A549 (cell line): ENCODE results near the gene TCEAL9. TPM values are rescaled to one million over a fixed set of nuclear protein-coding genes. Genes with fewer than 3 reads are reported as not detected.
"Not testable (repeated sequence)": the region's sequence is repeated elsewhere in the genome, so short reads cannot be mapped to it uniquely, and the experiment has no call there.

ENCODE experiments used
- ATAC-seq, 2 experiments: fragments of 200-7000 bp in 1 of 2; fragments of >200 bp in 1 of 2; cut with Nextera tagmentation in 1 of 2; cut with Tn5 transposase in 1 of 2; 3 replicates each; pipeline versions ENCODE4 v1.8.0 to v1.9.1; 2018 to 2020; ENCODE audit warnings: mild to moderate bottlenecking in 1 of 2, moderate library complexity in 1 of 2
- CTCF ChIA-PET: fragments of 300-600 bp; sonication (Branson Sonifier 250); formaldehyde crosslinking; extraction: SDS; loops from one replicate; lab custom pipeline; 2021; ENCODE audit warnings: antibody characterized with exemption, inconsistent platforms; lab: Yijun Ruan, JAX
- POLR2A ChIA-PET: fragments of 350-600 bp; formaldehyde crosslinking; extraction: SDS; loops from one replicate; lab custom pipeline; 2021; ENCODE audit warnings: antibody characterized with exemption, inconsistent platforms; lab: Yijun Ruan, JAX
- DNase-seq, 2 experiments: peaks; one replicate each; pipeline versions ENCODE4 v3.0.0 to v3.0.0-alpha.2; 2011 to 2016; ENCODE audit warnings: low read depth in 1 of 2, low spot score in 1 of 2
- FAIRE-seq: peaks from 2 replicates; lab custom pipeline; 2011; peaks lifted over from hg19 to GRCh38; lab: Jason Lieb, UNC
- H3K27ac ChIP-seq, 2 experiments: fragments of >200 bp; sonication (Bioruptor Twin); formaldehyde crosslinking; 3 replicates each; pipeline ENCODE4 v1.5.1; 2016 to 2017
- H3K4me1 ChIP-seq: fragments of >200 bp; sonication (Bioruptor Twin); formaldehyde crosslinking; 3 replicates; pipeline ENCODE4 v1.6.1; 2016
- H3K4me2 ChIP-seq: fragments of >200 bp; sonication (Bioruptor Twin); formaldehyde crosslinking; 3 replicates; pipeline ENCODE4 v1.6.1; 2016
- H3K4me3 ChIP-seq: fragments of >200 bp; sonication (Bioruptor Twin); formaldehyde crosslinking; 3 replicates; pipeline ENCODE4 v1.5.1; 2016
- H3K9me3 ChIP-seq: fragments of >200 bp; sonication (Bioruptor Twin); formaldehyde crosslinking; 3 replicates; pipeline ENCODE4 v1.6.1; 2016
- EP300 ChIP-seq, 2 experiments: fragments of >200 bp; sonication (Bioruptor Twin); formaldehyde crosslinking; IDR thresholded peaks; 2 replicates in 1 of 2; 3 replicates in 1 of 2; pipeline ENCODE4 v1.6.1; 2016 to 2017
- GATA3 ChIP-seq: IDR thresholded peaks from 2 replicates; pipeline ENCODE4 v1.6.1; 2012; ENCODE audit warnings: borderline replicate concordance
- HDAC2 ChIP-seq: fragments of 200-600 bp; sonication (generic); IDR thresholded peaks from 2 replicates; pipeline ENCODE4 v1.6.1; 2016
- HEYL ChIP-seq: fragments of 250-450 bp; sonication (Bioruptor Pico); IDR thresholded peaks from 2 replicates; pipeline ENCODE4 v1.8.0; 2021; ENCODE audit warnings: mild to moderate bottlenecking, moderate library complexity
- HOXB13 ChIP-seq: fragments of 250-450 bp; sonication (Bioruptor Pico); IDR thresholded peaks from 2 replicates; pipeline ENCODE4 v1.5.0; 2020; ENCODE audit warnings: low read depth, mild to moderate bottlenecking, moderate library complexity
- JUNB ChIP-seq: fragments of >200 bp; sonication (Bioruptor Twin); formaldehyde crosslinking; IDR thresholded peaks from 2 replicates; pipeline ENCODE4 v1.6.1; 2016
- KDM1A ChIP-seq: fragments of 200-600 bp; sonication (generic); IDR thresholded peaks from 2 replicates; pipeline ENCODE4 v1.6.1; 2016; ENCODE audit warnings: low read depth, mild to moderate bottlenecking
- MAFK ChIP-seq: fragments of 450-650 bp; IDR thresholded peaks from 2 replicates; pipeline ENCODE4 v1.6.1; 2014; ENCODE audit not compliant: partially characterized antibody
- NFE2L2 ChIP-seq: fragments of 150-350 bp; conservative IDR thresholded peaks from 2 replicates; pipeline ENCODE4 v1.6.1; 2014; ENCODE audit warnings: low read length
- RFX5 ChIP-seq: fragments of 450-650 bp; IDR thresholded peaks from 2 replicates; pipeline ENCODE4 v1.7.1; 2014; ENCODE audit warnings: antibody characterized with exemption, mild to moderate bottlenecking, moderate library complexity
- RNF2 ChIP-seq: fragments of 200-600 bp; sonication (generic); IDR thresholded peaks from 2 replicates; pipeline ENCODE4 v1.6.1; 2016; ENCODE audit warnings: low read depth, mild to moderate bottlenecking, antibody characterized with exemption, moderate library complexity, borderline replicate concordance
- TP53 ChIP-seq: fragments of 250-450 bp; sonication (Bioruptor Pico); IDR thresholded peaks from 2 replicates; pipeline ENCODE4 v1.5.0; 2021; ENCODE audit warnings: mild to moderate bottlenecking, moderate library complexity
- WGBS: methylation state at CpG from one replicate; pipeline ENCODE4 v1.1.6; 2017; ENCODE audit errors: missing lambda C conversion rate; 5-methylcytosine and 5-hydroxymethylcytosine counted together
- polyA plus RNA-seq, 4 experiments: library from polyadenylated mRNA; depleted of rRNA in 3 of 4; stranded (reverse); fragments of >200 nt; fragmentation: RNase III in 1 of 4; extraction: RNeasy Plus Mini Kit Qiagen cat#74134 plus additional on column Dnase treatment in 1 of 4; gene quantifications; 2 replicates in 3 of 4; 3 replicates in 1 of 4; pipeline ENCODE4 v1.2.3, GENCODE V29; 2011 to 2017
- TF ChIP-seq, protein P1 (sequence below): IDR thresholded peaks from 2 replicates; pipeline ENCODE4 v1.6.1; 2012
- TF ChIP-seq, protein P2 (sequence below): fragments of >200 bp; sonication (Bioruptor Twin); formaldehyde crosslinking; IDR thresholded peaks from 3 replicates; pipeline ENCODE4 v1.5.1; 2016
- TF ChIP-seq, protein P3 (sequence below): fragments of >200 bp; sonication (Bioruptor Twin); formaldehyde crosslinking; IDR thresholded peaks from 2 replicates; pipeline ENCODE4 v1.6.1; 2016
- TF ChIP-seq, protein P4 (sequence below): fragments of 450-650 bp; IDR thresholded peaks from 2 replicates; pipeline ENCODE4 v1.6.1; 2014; ENCODE audit warnings: antibody characterized with exemption

Gene TCEAL9
- polyA plus RNA-seq, 2 of the 4 experiments (the other 2 are of a cell fraction): 83.7 to 153 TPM

DNA sequence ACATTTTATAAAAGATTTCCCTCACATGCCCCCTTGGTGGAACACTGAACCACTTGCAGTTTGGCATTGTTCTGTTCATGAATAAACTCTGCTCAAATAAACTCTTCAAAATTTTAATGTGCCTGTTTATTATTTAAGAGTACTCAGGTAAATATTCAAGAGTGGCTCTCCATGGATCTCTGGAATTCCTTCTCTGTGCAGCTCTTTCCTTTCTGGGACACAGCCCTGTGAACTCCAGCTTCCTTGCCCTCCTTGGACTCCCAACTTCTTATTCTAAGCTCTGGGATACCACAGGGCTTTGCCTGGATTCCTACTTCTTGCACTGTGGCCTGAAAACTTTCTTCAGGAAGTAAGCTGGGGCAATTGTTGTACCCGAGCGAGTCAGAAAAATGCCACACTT is 28.4 kb downstream of the TCEAL9 start:
- ChIA-PET POLR2A (interaction anchor here (0.5 kb wide), 1 partner anchor 10 kb away, joined by 5 read pairs; no protein-coding TSS in a partner anchor), CTCF (interaction anchor here (0.6 kb wide), 1 partner anchor 41 kb away, joined by 3 read pairs; no protein-coding TSS in a partner anchor)
- TF ChIP-seq, protein P1, sequence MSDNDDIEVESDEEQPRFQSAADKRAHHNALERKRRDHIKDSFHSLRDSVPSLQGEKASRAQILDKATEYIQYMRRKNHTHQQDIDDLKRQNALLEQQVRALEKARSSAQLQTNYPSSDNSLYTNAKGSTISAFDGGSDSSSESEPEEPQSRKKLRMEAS: no peak
- TF ChIP-seq, protein P2, sequence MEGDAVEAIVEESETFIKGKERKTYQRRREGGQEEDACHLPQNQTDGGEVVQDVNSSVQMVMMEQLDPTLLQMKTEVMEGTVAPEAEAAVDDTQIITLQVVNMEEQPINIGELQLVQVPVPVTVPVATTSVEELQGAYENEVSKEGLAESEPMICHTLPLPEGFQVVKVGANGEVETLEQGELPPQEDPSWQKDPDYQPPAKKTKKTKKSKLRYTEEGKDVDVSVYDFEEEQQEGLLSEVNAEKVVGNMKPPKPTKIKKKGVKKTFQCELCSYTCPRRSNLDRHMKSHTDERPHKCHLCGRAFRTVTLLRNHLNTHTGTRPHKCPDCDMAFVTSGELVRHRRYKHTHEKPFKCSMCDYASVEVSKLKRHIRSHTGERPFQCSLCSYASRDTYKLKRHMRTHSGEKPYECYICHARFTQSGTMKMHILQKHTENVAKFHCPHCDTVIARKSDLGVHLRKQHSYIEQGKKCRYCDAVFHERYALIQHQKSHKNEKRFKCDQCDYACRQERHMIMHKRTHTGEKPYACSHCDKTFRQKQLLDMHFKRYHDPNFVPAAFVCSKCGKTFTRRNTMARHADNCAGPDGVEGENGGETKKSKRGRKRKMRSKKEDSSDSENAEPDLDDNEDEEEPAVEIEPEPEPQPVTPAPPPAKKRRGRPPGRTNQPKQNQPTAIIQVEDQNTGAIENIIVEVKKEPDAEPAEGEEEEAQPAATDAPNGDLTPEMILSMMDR: no peak
- TF ChIP-seq, protein P3, sequence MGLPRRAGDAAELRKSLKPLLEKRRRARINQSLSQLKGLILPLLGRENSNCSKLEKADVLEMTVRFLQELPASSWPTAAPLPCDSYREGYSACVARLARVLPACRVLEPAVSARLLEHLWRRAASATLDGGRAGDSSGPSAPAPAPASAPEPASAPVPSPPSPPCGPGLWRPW: no peak
- TF ChIP-seq TP53 (CRISPR knock-in tag): no peak
- TF ChIP-seq KDM1A: no peak
- TF ChIP-seq HOXB13 (CRISPR knock-in tag): no peak
- no peak for TF ChIP-seq GATA3
- no peak for TF ChIP-seq NFE2L2
- TF ChIP-seq RNF2: no peak
- TF ChIP-seq RFX5: no peak
- no peak for TF ChIP-seq HEYL
- TF ChIP-seq EP300 (IDR thresholded peaks at IDR 0.05): no peak
- ATAC-seq: no peak
- no peak overlapping the region for H3K27ac ChIP-seq
- DNase-seq: no peak
- H3K9me3 ChIP-seq: no peaks in the 10 kb centered on the region
- WGBS: 82% methylated on average over 2 of the region's 2 CpGs
- FAIRE-seq: no peak
- H3K4me1 ChIP-seq: no peaks in the 10 kb centered on the region
- H3K4me3 ChIP-seq: no peak overlapping the region
- H3K4me2 ChIP-seq: no peak overlapping the region

DNA sequence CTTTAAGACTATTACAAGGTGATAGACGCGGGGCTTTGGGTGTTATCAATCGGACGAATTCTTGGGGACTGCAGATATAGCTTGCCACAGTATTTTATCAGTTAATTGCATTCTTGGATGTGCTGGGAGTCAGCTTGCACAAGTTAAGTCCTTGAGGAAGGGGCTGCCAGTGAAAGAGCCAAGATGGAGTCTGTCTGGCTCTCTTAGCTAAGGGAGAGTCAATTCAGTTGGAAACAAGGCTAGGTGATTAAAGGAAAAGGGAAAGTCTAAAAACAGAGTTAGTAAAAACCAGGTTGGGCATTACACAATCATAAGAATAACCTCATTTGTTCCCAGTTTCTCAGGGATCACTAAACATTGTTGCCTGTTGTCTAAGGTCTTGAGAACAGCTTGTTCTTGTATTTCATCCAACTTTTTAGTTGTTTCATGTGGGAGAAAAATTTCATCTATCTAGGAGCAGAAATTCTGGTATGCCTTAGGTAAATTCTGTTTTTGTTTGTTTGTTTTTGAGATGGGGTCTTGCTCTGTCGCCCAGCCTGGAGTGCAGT is 29.1 kb downstream of the TCEAL9 start:
- H3K4me1 ChIP-seq, H3K4me2 ChIP-seq, CTCF ChIA-PET, ATAC-seq, H3K27ac ChIP-seq, POLR2A ChIA-PET, H3K9me3 ChIP-seq, DNase-seq, H3K4me3 ChIP-seq: not testable (repeated sequence)
- 58% methylated on average over 5 of the region's 5 CpGs for WGBS
- peak; percentile 59 for FAIRE-seq

DNA sequence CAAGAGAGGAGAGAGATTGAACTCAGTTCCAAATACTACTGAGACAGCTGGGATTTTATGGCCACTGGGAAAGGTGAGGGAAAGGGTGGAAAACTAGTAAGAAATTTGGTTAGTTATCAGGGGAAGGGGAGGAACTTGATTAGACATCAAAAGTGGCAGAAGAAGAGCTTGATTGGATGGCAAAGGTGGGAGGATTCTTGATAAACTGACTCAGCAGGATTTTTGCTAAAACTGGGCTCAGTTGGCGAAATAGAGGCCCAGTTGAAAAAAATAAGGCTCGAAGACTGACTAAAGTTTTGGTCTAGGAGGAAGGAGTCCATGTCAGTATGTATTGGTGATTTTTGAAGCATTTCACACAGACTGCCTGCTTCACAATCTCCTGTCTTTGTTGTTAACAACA is 30.0 kb downstream of the TCEAL9 start:
- Histone ChIP-seq H3K4me3 (no peak overlapping the region), H3K4me2 (no peak overlapping the region), H3K27ac (no peak overlapping the region), H3K4me1 (no peaks in the 10 kb centered on the region), H3K9me3 (no peaks in the 10 kb centered on the region)
- POLR2A ChIA-PET: no interaction called here
- ATAC-seq (no peak), FAIRE-seq (no peak), DNase-seq (no peak)
- 84% methylated on average over 2 of the region's 2 CpGs for WGBS
- CTCF ChIA-PET: no interaction called here
- no peak for TF ChIP-seq NFE2L2
- peak; percentile 23 for TF ChIP-seq MAFK

DNA sequence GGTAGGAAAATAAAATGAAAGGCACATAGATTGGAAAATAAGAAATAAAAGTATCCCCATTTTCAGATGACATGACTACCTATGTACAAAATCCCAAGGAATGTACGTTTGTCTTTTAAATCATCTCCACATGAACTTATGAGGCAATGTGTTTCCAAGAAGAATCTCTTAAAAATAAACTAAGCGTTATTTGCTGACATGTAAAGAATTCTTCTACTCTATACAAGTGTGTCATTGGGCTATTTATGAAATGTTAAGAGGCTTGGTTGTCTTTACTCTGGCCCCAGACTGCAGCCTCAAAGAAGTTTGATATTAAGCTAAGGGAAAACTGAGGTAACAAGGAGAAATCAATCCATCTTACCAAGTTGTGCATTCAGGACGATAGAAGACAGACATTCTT is 37.2 kb downstream of the TCEAL9 start:
- peaks cover 6% of the 10 kb centered on the region; the same call in 2 of the 3 replicates for H3K4me1 ChIP-seq
- FAIRE-seq (no peak), ATAC-seq (no peak), DNase-seq (no peak)
- H3K9me3 ChIP-seq: no peaks in the 10 kb centered on the region
- no peak overlapping the region for H3K27ac ChIP-seq
- no peak for TF ChIP-seq JUNB
- peak; percentile 62 for TF ChIP-seq MAFK
- WGBS: 53% methylated on average over 3 of the region's 3 CpGs
- CTCF ChIA-PET: no interaction called here
- H3K4me3 ChIP-seq: no peak overlapping the region
- POLR2A ChIA-PET: no interaction called here
- no peak overlapping the region for H3K4me2 ChIP-seq

DNA sequence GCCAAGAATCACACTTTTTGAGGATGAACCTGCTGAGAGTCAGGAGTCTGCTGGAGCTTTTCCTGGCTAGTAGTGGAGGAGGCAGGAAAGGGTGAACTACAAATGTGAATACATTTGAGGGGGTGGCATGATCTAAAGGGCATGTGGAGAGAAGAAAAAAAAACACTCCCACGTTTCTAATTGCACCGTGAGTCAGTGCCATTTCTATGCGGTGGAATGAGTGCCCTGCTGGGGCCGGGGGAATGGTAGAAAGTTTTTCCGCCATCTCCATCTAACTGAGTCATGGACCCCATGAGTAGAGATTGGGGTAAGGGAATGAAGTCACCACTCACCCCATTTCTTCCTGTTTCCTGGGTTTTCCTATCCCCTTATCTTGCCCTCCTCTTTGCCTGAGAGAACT is 39.9 kb downstream of the TCEAL9 start:
- TF ChIP-seq NFE2L2 (no peak), HDAC2 (no peak)
- TF ChIP-seq, protein P4, sequence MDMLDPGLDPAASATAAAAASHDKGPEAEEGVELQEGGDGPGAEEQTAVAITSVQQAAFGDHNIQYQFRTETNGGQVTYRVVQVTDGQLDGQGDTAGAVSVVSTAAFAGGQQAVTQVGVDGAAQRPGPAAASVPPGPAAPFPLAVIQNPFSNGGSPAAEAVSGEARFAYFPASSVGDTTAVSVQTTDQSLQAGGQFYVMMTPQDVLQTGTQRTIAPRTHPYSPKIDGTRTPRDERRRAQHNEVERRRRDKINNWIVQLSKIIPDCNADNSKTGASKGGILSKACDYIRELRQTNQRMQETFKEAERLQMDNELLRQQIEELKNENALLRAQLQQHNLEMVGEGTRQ: no peak
- TF ChIP-seq, all 56 proteins: peak for 0
- CTCF ChIA-PET: no interaction called here
- POLR2A ChIA-PET: no interaction called here
- FAIRE-seq (no peak), DNase-seq (no peak), ATAC-seq (no peak)
- Histone ChIP-seq H3K4me3 (no peak overlapping the region), H3K27ac (no peak overlapping the region), H3K9me3 (no peaks in the 10 kb centered on the region), H3K4me1 (peaks cover 20% of the 10 kb centered on the region), H3K4me2 (no peak overlapping the region)
- 72% methylated on average over 5 of the region's 5 CpGs for WGBS
